HG03520 (cell line): Measurements from ENCODE around the gene PLIN5.

Experiments used
- ATAC-seq: cut with Tn5 transposase; IDR thresholded peaks from one replicate; pipeline ENCODE4 v1.9.1; 2021; ENCODE audit warnings: mild to moderate bottlenecking, moderate library complexity; ENCODE audit not compliant: unreplicated experiment

Gene PLIN5

GRCh38 chr19:4523306-4524110 is 11.5 kb downstream of the PLIN5 start:
- ATAC-seq: no peak

GRCh38 chr19:4522291-4523002 is 12.6 kb downstream of the PLIN5 start:
- ATAC-seq: no peak

GRCh38 chr19:4521888-4522242 is 13.2 kb downstream of the PLIN5 start:
- ATAC-seq: no peak

GRCh38 chr19:4521170-4521887 is 13.7 kb downstream of the PLIN5 start:
- ATAC-seq: no peak

- ATAC-seq: no peak
Measured at GRCh38 chr19:4519521-4520277, 15.3 kb downstream of the PLIN5 start.

- no peak for ATAC-seq
Measured at GRCh38 chr19:4519172-4519496, 15.9 kb downstream of the PLIN5 start.

- no peak for ATAC-seq
Measured at GRCh38 chr19:4518345-4519171, 16.5 kb downstream of the PLIN5 start, which contains the start of gene PLIN4. PLIN4 (minus strand) TSS chr19:4518486; CDS start chr19:4518272, 214 bp downstream.

- ATAC-seq: no peak
Measured at GRCh38 chr19:4517451-4518057, 17.5 kb downstream of the PLIN5 start.

- ATAC-seq: no peak
Measured at GRCh38 chr19:4516939-4517300, 18.1 kb downstream of the PLIN5 start.

GRCh38 chr19:4516199-4516938 is 18.7 kb downstream of the PLIN5 start:
- no peak for ATAC-seq

- no peak for ATAC-seq
Measured at GRCh38 chr19:4515732-4516131, 19.3 kb downstream of the PLIN5 start.

- no peak for ATAC-seq
Measured at GRCh38 chr19:4513248-4513647, 21.8 kb downstream of the PLIN5 start.

GRCh38 chr19:4512070-4512469 is 23.0 kb downstream of the PLIN5 start:
- ATAC-seq: no peak

- no peak for ATAC-seq
Measured at GRCh38 chr19:4511300-4512054, 23.5 kb downstream of the PLIN5 start.

- no peak for ATAC-seq
Measured at GRCh38 chr19:4510435-4511255, 24.4 kb downstream of the PLIN5 start.

GRCh38 chr19:4508698-4509097 is 26.3 kb downstream of the PLIN5 start:
- ATAC-seq: no peak

- no peak for ATAC-seq
Measured at GRCh38 chr19:4507804-4508203, 27.2 kb downstream of the PLIN5 start.

GRCh38 chr19:4507150-4507452 is 27.9 kb downstream of the PLIN5 start:
- no peak for ATAC-seq
